ENCODE data around the gene SLC8A3. TPM values are rescaled to one million over a fixed set of nuclear protein-coding genes. Genes with fewer than 3 reads are reported as not detected.

The SLC8A3 gene
- total RNA-seq, 1 experiment from 2014 or later: not detected

DNA sequence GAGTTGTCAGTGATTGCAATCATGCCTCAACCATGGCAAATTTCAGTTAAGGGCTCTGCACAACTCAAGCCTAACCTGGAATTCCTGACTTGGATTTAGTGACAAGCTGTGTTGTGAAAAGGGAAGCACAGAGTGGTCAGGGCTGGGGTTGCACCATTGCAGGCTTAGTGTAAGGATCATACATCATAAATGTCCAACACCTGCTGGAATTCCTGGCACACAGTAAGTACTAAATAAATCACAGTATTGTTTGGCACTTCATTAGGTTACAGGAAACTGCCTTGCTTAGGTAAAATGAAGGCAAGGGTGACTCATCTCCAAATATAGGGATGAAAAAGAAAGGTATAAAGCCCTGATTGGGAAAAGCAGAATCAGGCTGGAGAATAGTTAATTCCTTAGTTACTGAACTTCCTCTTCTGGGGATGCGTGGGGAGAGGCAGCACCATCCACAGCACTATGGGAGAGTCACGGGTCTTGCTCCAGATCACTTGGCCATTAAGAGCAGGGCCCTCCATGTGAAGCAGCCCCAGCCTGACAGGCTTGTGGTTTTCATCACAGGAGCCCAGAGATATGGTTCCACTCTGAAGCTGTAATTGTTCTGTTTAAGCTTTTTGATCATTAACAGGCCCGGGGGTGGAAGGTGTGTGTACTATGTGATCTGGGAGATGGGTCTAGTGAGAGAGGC, 39.7 kb downstream of the SLC8A3 start:
- no peak overlapping the region for H3K9ac ChIP-seq (ENCODE audit: low read length)
- H3K4me3 ChIP-seq (replicated peaks in 1 of 2; ENCODE audit: low read depth in 1 of 2, low read length in 2 of 2): no peak overlapping the region
- no peaks in the 10 kb centered on the region for H3K79me2 ChIP-seq (ENCODE audit: insufficient read depth, low read length)
- no peak for ATAC-seq
- CTCF ChIA-PET: no interaction called here
- no TSS peak for BruUV-seq (replicated peaks)
- no peaks in the 10 kb centered on the region for H3K36me3 ChIP-seq (ENCODE audit: control insufficient read depth in 1 of 2, insufficient read depth in 2 of 2, low read length in 2 of 2)
- no peak overlapping the region for H3K4me2 ChIP-seq (ENCODE audit: low read length)
- H3K27me3 ChIP-seq (ENCODE audit: insufficient read depth, low read length): peaks cover 78% of the 10 kb centered on the region
- no peaks in the 10 kb centered on the region for H3K9me2 ChIP-seq (ENCODE audit: insufficient read depth)
- TF ChIP-seq ELF1 (IDR thresholded peaks at IDR 0.05; ENCODE audit: borderline replicate concordance, low read depth): no peak
- TF ChIP-seq, protein P1, sequence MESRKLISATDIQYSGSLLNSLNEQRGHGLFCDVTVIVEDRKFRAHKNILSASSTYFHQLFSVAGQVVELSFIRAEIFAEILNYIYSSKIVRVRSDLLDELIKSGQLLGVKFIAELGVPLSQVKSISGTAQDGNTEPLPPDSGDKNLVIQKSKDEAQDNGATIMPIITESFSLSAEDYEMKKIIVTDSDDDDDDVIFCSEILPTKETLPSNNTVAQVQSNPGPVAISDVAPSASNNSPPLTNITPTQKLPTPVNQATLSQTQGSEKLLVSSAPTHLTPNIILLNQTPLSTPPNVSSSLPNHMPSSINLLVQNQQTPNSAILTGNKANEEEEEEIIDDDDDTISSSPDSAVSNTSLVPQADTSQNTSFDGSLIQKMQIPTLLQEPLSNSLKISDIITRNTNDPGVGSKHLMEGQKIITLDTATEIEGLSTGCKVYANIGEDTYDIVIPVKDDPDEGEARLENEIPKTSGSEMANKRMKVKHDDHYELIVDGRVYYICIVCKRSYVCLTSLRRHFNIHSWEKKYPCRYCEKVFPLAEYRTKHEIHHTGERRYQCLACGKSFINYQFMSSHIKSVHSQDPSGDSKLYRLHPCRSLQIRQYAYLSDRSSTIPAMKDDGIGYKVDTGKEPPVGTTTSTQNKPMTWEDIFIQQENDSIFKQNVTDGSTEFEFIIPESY (IDR thresholded peaks at IDR 0.05; ENCODE audit: extremely low read depth, insufficient replicate concordance, low read length): no peak
- no peak for TF ChIP-seq POLR2A (IDR thresholded peaks at IDR 0.05; ENCODE audit: borderline replicate concordance, extremely low read depth, insufficient read depth, insufficient read length)
- intact Hi-C loops (cut with micrococcal nuclease): no loop called here
- DNase-seq (ENCODE audit: low read depth, low spot score): no peak
- H2AFZ ChIP-seq (ENCODE audit: low read depth, low read length, poor library complexity, severe bottlenecking): no peak overlapping the region
- no peaks in the 10 kb centered on the region for H3K9me3 ChIP-seq (ENCODE audit: control insufficient read depth in 1 of 2, insufficient read depth in 1 of 2, low read depth in 1 of 2, low read length in 2 of 2)
- H3K27ac ChIP-seq (ENCODE audit: low read depth, low read length): no peak overlapping the region
- no peaks in the 10 kb centered on the region for H4K20me1 ChIP-seq (ENCODE audit: insufficient read depth)
- RAD21 ChIA-PET (ENCODE audit: low non-redundant PET in 1 of 2, low total read pairs in 2 of 2, uncharacterized antibody in 2 of 2, unreplicated experiment in 2 of 2): no interaction called here
- no peaks in the 10 kb centered on the region for H3K4me1 ChIP-seq (ENCODE audit: control insufficient read depth in 1 of 2, insufficient read depth in 2 of 2, low read length in 2 of 2)
- POLR2A ChIA-PET: no interaction called here

DNA sequence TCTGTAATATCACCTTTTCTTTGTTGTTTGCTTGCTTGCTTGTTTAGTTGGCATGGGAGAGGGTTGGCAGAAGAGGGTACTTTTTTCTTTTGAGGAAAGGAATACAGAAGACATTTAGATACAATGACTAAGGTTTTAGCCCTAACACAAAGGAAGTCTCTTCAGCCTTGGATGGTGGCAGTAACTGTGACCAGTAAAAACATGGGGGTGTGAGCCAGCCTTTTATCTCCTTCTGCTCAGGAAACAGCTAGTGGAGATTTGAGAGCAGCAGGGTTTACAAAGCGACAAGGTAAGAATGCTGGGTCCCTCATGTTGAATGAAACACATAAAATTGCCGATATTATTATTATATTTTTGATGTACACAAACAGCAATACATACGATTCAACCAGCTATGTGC, 40.4 kb downstream of the SLC8A3 start:
- no peaks in the 10 kb centered on the region for H3K4me1 ChIP-seq (ENCODE audit: control insufficient read depth in 1 of 2, insufficient read depth in 2 of 2, low read length in 2 of 2)
- POLR2A ChIA-PET: no interaction called here
- RAD21 ChIA-PET (ENCODE audit: low non-redundant PET in 1 of 2, low total read pairs in 2 of 2, uncharacterized antibody in 2 of 2, unreplicated experiment in 2 of 2): no interaction called here
- no peak overlapping the region for H3K4me2 ChIP-seq (ENCODE audit: low read length)
- no peak for TF ChIP-seq JUND (IDR thresholded peaks at IDR 0.05)
- H3K9ac ChIP-seq (ENCODE audit: low read length): no peak overlapping the region
- no TSS peak for BruUV-seq (replicated peaks)
- no peaks in the 10 kb centered on the region for H3K36me3 ChIP-seq (ENCODE audit: control insufficient read depth in 1 of 2, insufficient read depth in 2 of 2, low read length in 2 of 2)
- no peaks in the 10 kb centered on the region for H3K9me3 ChIP-seq (ENCODE audit: control insufficient read depth in 1 of 2, insufficient read depth in 1 of 2, low read depth in 1 of 2, low read length in 2 of 2)
- no peaks in the 10 kb centered on the region for H3K9me2 ChIP-seq (ENCODE audit: insufficient read depth)
- peaks cover 78% of the 10 kb centered on the region for H3K27me3 ChIP-seq (ENCODE audit: insufficient read depth, low read length)
- CTCF ChIA-PET: no interaction called here
- ATAC-seq (no peak), DNase-seq (ENCODE audit: low read depth, low spot score) (no peak)
- H2AFZ ChIP-seq (ENCODE audit: low read depth, low read length, poor library complexity, severe bottlenecking): no peak overlapping the region
- no peaks in the 10 kb centered on the region for H3K79me2 ChIP-seq (ENCODE audit: insufficient read depth, low read length)
- intact Hi-C loops (cut with micrococcal nuclease): no loop called here
- no peak overlapping the region for H3K4me3 ChIP-seq (replicated peaks in 1 of 2; ENCODE audit: low read depth in 1 of 2, low read length in 2 of 2)
- no peak overlapping the region for H3K27ac ChIP-seq (ENCODE audit: low read depth, low read length)
- H4K20me1 ChIP-seq (ENCODE audit: insufficient read depth): no peaks in the 10 kb centered on the region
